HEK293 (cell line): ENCODE data around the gene MAS1.

Experiments
- CTCF ChIA-PET: fragments of 350-600 bp; formaldehyde crosslinking; extraction: SDS; loops from one replicate; lab custom pipeline; 2021; ENCODE audit warnings: antibody characterized with exemption; lab: Yijun Ruan, JAX
- POLR2A ChIA-PET: fragments of 300-600 bp; formaldehyde crosslinking; extraction: SDS; loops from one replicate; lab custom pipeline; 2020; ENCODE audit warnings: antibody characterized with exemption, inconsistent platforms; lab: Yijun Ruan, JAX
- H3K27ac ChIP-seq: fragments of 200-500 bp; sonication (Bioruptor generic); 2 replicates; pipeline ENCODE4 v1.5.1; 2014; ENCODE audit warnings: low read depth, low read length, control low read depth, inconsistent platforms; ENCODE audit errors: extremely low read depth
- H3K36me3 ChIP-seq, 2 experiments: fragments of 200-500 bp in 1 of 2; sonication (Bioruptor generic) in 1 of 2; 1 replicate in 1 of 2; 2 replicates in 1 of 2; pipeline ENCODE4 v1.5.1; 2014 to 2017; ENCODE audit warnings: inconsistent platforms in 2 of 2, low read length in 2 of 2; ENCODE audit not compliant: control insufficient read depth in 2 of 2, insufficient read depth in 1 of 2
- H3K4me1 ChIP-seq: fragments of 200-500 bp; sonication (Bioruptor generic); 2 replicates; pipeline ENCODE4 v1.5.1; 2014; ENCODE audit warnings: mild to moderate bottlenecking, low read length, inconsistent platforms; ENCODE audit not compliant: control insufficient read depth, insufficient read depth
- H3K4me3 ChIP-seq: 2 replicates; pipeline ENCODE4 v1.5.1; 2011; ENCODE audit warnings: low read depth, mild to moderate bottlenecking, control low read depth, low read length, moderate library complexity
- H3K9me3 ChIP-seq: fragments of 200-500 bp; sonication (Bioruptor generic); 2 replicates; pipeline ENCODE4 v1.5.1; 2014; ENCODE audit warnings: low read depth, low read length, inconsistent platforms; ENCODE audit not compliant: control insufficient read depth, insufficient read depth
- FEZF1 ChIP-seq: fragments of 450-650 bp; formaldehyde crosslinking; IDR thresholded peaks from 2 replicates; pipeline ENCODE4 v1.5.1; 2016; ENCODE audit warnings: missing biosample characterization, missing genetic modification characterization
- GLI2 ChIP-seq: fragments of 450-650 bp; formaldehyde crosslinking; IDR thresholded peaks from 2 replicates; pipeline ENCODE4; 2017; ENCODE audit warnings: missing biosample characterization, missing genetic modification characterization, low read depth, borderline replicate concordance
- HIC1 ChIP-seq: fragments of 450-650 bp; formaldehyde crosslinking; IDR thresholded peaks from 2 replicates; pipeline ENCODE4 v1.5.1; 2016; ENCODE audit warnings: missing biosample characterization, missing genetic modification characterization
- OSR2 ChIP-seq: fragments of 450-650 bp; formaldehyde crosslinking; IDR thresholded peaks from 2 replicates; pipeline ENCODE4 v1.5.1; 2016; ENCODE audit warnings: missing biosample characterization, missing genetic modification characterization
- SCRT2 ChIP-seq: fragments of 450-650 bp; formaldehyde crosslinking; IDR thresholded peaks from 2 replicates; pipeline ENCODE4 v1.5.1; 2016; ENCODE audit warnings: missing biosample characterization, missing genetic modification characterization
- SETDB1 ChIP-seq: IDR thresholded peaks from one replicate; pipeline ENCODE4 v1.6.1; 2017; ENCODE audit warnings: mild to moderate bottlenecking, low read length, moderate library complexity, mixed read lengths; ENCODE audit not compliant: insufficient read length
- WT1 ChIP-seq: fragments of 450-650 bp; formaldehyde crosslinking; IDR thresholded peaks from 2 replicates; pipeline ENCODE4 v1.5.1; 2016; ENCODE audit warnings: missing biosample characterization, missing genetic modification characterization
- ZBTB10 ChIP-seq: fragments of 450-650 bp; formaldehyde crosslinking; IDR thresholded peaks from 2 replicates; pipeline ENCODE4 v1.5.1; 2016; ENCODE audit warnings: missing biosample characterization, missing genetic modification characterization
- ZNF2 ChIP-seq: fragments of 450-650 bp; formaldehyde crosslinking; IDR thresholded peaks from 2 replicates; pipeline ENCODE4 v1.5.1; 2016; ENCODE audit warnings: missing biosample characterization, missing genetic modification characterization
- ZNF266 ChIP-seq: fragments of 450-650 bp; formaldehyde crosslinking; IDR thresholded peaks from 2 replicates; pipeline ENCODE4 v1.5.1; 2016; ENCODE audit warnings: missing biosample characterization, missing genetic modification characterization, low read depth
- ZNF274 ChIP-seq, 2 experiments: fragments of 200-500 bp in 1 of 2; fragments of 450-650 bp in 1 of 2; sonication (Bioruptor generic) in 1 of 2; formaldehyde crosslinking in 1 of 2; IDR thresholded peaks; 2 replicates each; pipeline versions ENCODE4 v1.5.1 to v1.6.1; 2014 to 2016; ENCODE audit warnings: borderline replicate concordance in 1 of 2, inconsistent platforms in 1 of 2, low read length in 1 of 2, missing biosample characterization in 1 of 2, missing genetic modification characterization in 1 of 2
- ZNF292 ChIP-seq: fragments of 450-650 bp; formaldehyde crosslinking; IDR thresholded peaks from 2 replicates; pipeline ENCODE4 v1.5.1; 2016; ENCODE audit warnings: low read depth, missing biosample characterization, missing genetic modification characterization, borderline replicate concordance
- ZNF335 ChIP-seq: fragments of 450-650 bp; formaldehyde crosslinking; conservative IDR thresholded peaks from 2 replicates; pipeline ENCODE4 v1.5.1; 2016; ENCODE audit warnings: missing biosample characterization, missing genetic modification characterization
- ZNF354C ChIP-seq: fragments of 450-650 bp; formaldehyde crosslinking; IDR thresholded peaks from 2 replicates; pipeline ENCODE4 v1.5.1; 2016; ENCODE audit warnings: missing biosample characterization, missing genetic modification characterization, low read depth, borderline replicate concordance
- ZNF394 ChIP-seq: fragments of 450-650 bp; formaldehyde crosslinking; IDR thresholded peaks from 2 replicates; pipeline ENCODE4 v1.5.1; 2016; ENCODE audit warnings: missing biosample characterization, missing genetic modification characterization, mild to moderate bottlenecking, moderate library complexity, borderline replicate concordance
- ZNF501 ChIP-seq: fragments of 450-650 bp; formaldehyde crosslinking; IDR thresholded peaks from 2 replicates; pipeline ENCODE4 v1.5.1; 2016; ENCODE audit warnings: missing biosample characterization, missing genetic modification characterization
- ZNF654 ChIP-seq: fragments of 450-650 bp; formaldehyde crosslinking; IDR thresholded peaks from 2 replicates; pipeline ENCODE4 v1.5.1; 2016; ENCODE audit warnings: low read depth, missing biosample characterization, missing genetic modification characterization
- ZNF701 ChIP-seq: fragments of 450-650 bp; formaldehyde crosslinking; IDR thresholded peaks from 2 replicates; pipeline ENCODE4 v1.5.1; 2016; ENCODE audit warnings: missing biosample characterization, missing genetic modification characterization
- ZXDB ChIP-seq: fragments of 450-650 bp; formaldehyde crosslinking; IDR thresholded peaks from 2 replicates; pipeline ENCODE4 v1.5.1; 2016; ENCODE audit warnings: missing biosample characterization, missing genetic modification characterization
- TF ChIP-seq, protein P1 (sequence below): fragments of 450-650 bp; formaldehyde crosslinking; IDR thresholded peaks from 2 replicates; pipeline ENCODE4 v1.5.0; 2017; ENCODE audit warnings: missing biosample characterization, missing genetic modification characterization, borderline replicate concordance

The MAS1 gene

GRCh38 chr6:159878341-159878740 lies 12.4 kb upstream of the MAS1 start:
- H3K4me3 ChIP-seq, result no peak overlapping the region
- CTCF ChIA-PET, result interaction anchor here (0.6 to 1.0 kb wide), 3 partner anchors 8 to 1080 kb away, joined by 3 to 5 read pairs (median 4); no protein-coding TSS in a partner anchor
- TF ChIP-seq ZNF274 (IDR thresholded peaks at IDR 0.05; ENCODE audit: low read length) (no peak), ZNF274 (tag by site-specific recombination; IDR thresholded peaks at IDR 0.05; ENCODE audit: borderline replicate concordance) (no peak), ZNF394 (tag by site-specific recombination) (no peak), ZNF354C (tag by site-specific recombination) (no peak)
- TF ChIP-seq, all 188 proteins: peak for 0
- H3K4me1 ChIP-seq, result no peaks in the 10 kb centered on the region
- no peaks in the 10 kb centered on the region for H3K9me3 ChIP-seq
- no peak overlapping the region for H3K27ac ChIP-seq
- POLR2A ChIA-PET, result no interaction called here
- no peaks in the 10 kb centered on the region for H3K36me3 ChIP-seq

- Histone ChIP-seq H3K27ac (no peak overlapping the region), H3K4me3 (no peak overlapping the region), H3K36me3 (no peaks in the 10 kb centered on the region), H3K9me3 (no peaks in the 10 kb centered on the region), H3K4me1 (no peaks in the 10 kb centered on the region)
- TF ChIP-seq SCRT2 (no peak), ZNF335 (tag by site-specific recombination) (no peak), ZBTB10 (tag by site-specific recombination) (no peak), ZNF654 (tag by site-specific recombination) (no peak), HIC1 (no peak)
- TF ChIP-seq, protein P1, sequence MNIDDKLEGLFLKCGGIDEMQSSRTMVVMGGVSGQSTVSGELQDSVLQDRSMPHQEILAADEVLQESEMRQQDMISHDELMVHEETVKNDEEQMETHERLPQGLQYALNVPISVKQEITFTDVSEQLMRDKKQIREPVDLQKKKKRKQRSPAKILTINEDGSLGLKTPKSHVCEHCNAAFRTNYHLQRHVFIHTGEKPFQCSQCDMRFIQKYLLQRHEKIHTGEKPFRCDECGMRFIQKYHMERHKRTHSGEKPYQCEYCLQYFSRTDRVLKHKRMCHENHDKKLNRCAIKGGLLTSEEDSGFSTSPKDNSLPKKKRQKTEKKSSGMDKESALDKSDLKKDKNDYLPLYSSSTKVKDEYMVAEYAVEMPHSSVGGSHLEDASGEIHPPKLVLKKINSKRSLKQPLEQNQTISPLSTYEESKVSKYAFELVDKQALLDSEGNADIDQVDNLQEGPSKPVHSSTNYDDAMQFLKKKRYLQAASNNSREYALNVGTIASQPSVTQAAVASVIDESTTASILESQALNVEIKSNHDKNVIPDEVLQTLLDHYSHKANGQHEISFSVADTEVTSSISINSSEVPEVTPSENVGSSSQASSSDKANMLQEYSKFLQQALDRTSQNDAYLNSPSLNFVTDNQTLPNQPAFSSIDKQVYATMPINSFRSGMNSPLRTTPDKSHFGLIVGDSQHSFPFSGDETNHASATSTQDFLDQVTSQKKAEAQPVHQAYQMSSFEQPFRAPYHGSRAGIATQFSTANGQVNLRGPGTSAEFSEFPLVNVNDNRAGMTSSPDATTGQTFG (tag by site-specific recombination), result no peak
- ChIA-PET POLR2A (no interaction called here), CTCF (no interaction called here)
Observed at GRCh38 chr6:159879856-159880255, 10.9 kb upstream of the MAS1 start.

GRCh38 chr6:159880412-159880975 lies 10.3 kb upstream of the MAS1 start:
- no peaks in the 10 kb centered on the region for H3K4me1 ChIP-seq
- POLR2A ChIA-PET, result no interaction called here
- no peak overlapping the region for H3K27ac ChIP-seq
- no peak overlapping the region for H3K4me3 ChIP-seq
- TF ChIP-seq OSR2 (tag by site-specific recombination), result no peak
- TF ChIP-seq ZNF292 (tag by site-specific recombination), result no peak
- no peak for TF ChIP-seq SETDB1
- TF ChIP-seq ZNF266, result no peak
- no peak for TF ChIP-seq ZNF701 (tag by site-specific recombination)
- no peak for TF ChIP-seq ZXDB (tag by site-specific recombination)
- TF ChIP-seq WT1 (tag by site-specific recombination), result no peak
- TF ChIP-seq ZNF2 (tag by site-specific recombination), result no peak
- TF ChIP-seq ZNF501 (tag by site-specific recombination), result no peak
- no peak for TF ChIP-seq GLI2
- no peak for TF ChIP-seq FEZF1 (tag by site-specific recombination)
- TF ChIP-seq, all 188 proteins: peak for 0
- Histone ChIP-seq H3K36me3 (no peaks in the 10 kb centered on the region), H3K9me3 (no peaks in the 10 kb centered on the region)
- CTCF ChIA-PET, result interaction anchor here (0.7 kb wide), 1 partner anchor 18 kb away, joined by 3 read pairs; no protein-coding TSS in a partner anchor
